WI38 (cell line): ENCODE results near the gene KIF11.

ENCODE experiments used
- H3K4me3 ChIP-seq: 2 replicates; pipeline ENCODE4 v1.5.1; 2011; ENCODE audit warnings: low read depth, mild to moderate bottlenecking, control low read depth, low read length
- TF ChIP-seq, protein P1 (sequence below): IDR thresholded peaks from 2 replicates; pipeline ENCODE4 v1.5.1; 2012; ENCODE audit warnings: low read depth, mild to moderate bottlenecking, control low read depth, low read length

Gene KIF11

DNA sequence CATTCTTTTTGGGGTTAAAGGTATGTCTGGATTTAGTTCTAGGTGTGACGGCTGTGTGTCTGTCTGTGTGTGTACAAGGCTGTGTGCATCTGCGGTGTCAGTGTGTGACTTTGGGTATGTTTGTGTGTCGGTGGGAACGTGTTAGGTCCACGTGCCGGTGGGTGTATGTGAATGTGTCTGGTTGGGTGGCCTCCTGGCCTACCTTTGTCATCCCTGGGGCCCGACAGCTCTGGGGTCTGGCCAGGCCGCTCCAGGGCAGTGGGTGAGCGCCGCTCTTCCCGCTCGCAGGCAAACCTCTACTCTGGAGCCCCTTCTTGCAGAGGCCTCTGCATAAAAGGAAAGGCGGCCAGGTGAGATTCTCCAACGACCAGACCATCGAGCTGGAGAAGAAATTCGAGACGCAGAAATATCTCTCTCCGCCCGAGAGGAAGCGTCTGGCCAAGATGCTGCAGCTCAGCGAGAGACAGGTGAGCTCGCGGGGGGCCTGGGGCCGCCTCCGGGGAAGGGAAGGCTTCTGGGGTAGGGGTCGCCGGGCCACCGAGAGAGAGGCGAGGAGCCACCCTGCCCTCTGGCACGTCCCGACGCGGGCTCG, 99.2 kb downstream of the KIF11 start:
- peak overlapping the region; percentile 88 for H3K4me3 ChIP-seq

DNA sequence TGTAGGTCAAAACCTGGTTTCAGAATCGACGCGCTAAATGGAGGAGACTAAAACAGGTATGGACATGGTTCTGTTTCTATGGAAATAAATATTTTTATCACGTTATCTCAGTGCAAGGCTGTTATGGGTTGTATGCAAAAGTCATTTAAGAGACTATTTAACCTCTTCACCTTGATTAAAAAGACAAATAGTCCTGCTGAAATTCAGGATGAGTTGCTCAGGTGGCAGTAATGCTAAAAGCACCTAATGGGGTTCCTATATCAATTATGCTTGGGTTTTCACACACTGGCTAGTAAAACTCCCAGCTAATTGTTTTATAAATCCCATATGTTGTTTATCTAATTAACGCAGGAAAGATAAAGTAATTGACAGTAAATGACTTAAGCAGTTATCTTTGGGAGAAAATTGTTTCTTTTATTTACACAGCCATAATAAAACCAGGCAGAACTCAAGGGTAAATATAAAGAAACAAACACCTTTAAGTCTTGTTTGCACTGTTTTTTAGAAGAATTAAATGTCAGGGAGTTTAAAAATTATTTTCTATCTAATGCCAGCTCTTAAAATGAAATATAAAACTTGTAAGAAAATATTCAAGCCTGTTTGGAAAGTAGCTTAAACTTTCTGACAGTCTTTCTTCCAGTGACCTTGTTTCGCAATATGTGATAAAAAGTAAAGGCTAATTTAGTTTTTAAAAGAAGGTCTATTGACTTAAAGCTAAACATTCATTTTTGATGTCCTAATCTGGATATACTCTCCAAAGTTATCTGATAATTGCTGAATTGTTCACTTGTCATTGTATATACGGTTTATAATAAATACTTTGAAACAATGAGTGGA, 100.0 kb downstream of the KIF11 start:
- peak overlapping the region; percentile 88 for H3K4me3 ChIP-seq
- TF ChIP-seq, protein P1, sequence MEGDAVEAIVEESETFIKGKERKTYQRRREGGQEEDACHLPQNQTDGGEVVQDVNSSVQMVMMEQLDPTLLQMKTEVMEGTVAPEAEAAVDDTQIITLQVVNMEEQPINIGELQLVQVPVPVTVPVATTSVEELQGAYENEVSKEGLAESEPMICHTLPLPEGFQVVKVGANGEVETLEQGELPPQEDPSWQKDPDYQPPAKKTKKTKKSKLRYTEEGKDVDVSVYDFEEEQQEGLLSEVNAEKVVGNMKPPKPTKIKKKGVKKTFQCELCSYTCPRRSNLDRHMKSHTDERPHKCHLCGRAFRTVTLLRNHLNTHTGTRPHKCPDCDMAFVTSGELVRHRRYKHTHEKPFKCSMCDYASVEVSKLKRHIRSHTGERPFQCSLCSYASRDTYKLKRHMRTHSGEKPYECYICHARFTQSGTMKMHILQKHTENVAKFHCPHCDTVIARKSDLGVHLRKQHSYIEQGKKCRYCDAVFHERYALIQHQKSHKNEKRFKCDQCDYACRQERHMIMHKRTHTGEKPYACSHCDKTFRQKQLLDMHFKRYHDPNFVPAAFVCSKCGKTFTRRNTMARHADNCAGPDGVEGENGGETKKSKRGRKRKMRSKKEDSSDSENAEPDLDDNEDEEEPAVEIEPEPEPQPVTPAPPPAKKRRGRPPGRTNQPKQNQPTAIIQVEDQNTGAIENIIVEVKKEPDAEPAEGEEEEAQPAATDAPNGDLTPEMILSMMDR: no peak

More for the DNA sequence above, 99.2 kb downstream of the KIF11 start:
- TF ChIP-seq, protein P1: no peak

DNA sequence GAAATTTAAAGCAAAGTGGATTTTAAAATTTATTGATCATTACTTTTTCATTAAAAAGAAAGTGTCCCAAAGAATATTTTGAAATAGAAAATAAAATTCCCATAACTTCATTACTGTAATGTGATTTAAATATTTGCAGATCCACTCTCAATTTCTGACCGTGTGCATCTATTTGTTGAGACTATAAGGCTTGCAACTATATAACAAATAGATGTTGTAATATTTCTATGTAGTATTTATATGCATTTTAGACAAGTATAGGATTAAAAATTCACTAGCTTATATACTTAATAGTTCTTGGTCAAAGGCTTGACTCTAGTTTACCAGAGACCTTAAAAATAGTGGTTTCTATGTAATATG, 100.6 kb downstream of the KIF11 start:
- H3K4me3 ChIP-seq: peak overlapping the region; percentile 19; the same call in 1 of the 2 replicates
- TF ChIP-seq, protein P1: no peak

DNA sequence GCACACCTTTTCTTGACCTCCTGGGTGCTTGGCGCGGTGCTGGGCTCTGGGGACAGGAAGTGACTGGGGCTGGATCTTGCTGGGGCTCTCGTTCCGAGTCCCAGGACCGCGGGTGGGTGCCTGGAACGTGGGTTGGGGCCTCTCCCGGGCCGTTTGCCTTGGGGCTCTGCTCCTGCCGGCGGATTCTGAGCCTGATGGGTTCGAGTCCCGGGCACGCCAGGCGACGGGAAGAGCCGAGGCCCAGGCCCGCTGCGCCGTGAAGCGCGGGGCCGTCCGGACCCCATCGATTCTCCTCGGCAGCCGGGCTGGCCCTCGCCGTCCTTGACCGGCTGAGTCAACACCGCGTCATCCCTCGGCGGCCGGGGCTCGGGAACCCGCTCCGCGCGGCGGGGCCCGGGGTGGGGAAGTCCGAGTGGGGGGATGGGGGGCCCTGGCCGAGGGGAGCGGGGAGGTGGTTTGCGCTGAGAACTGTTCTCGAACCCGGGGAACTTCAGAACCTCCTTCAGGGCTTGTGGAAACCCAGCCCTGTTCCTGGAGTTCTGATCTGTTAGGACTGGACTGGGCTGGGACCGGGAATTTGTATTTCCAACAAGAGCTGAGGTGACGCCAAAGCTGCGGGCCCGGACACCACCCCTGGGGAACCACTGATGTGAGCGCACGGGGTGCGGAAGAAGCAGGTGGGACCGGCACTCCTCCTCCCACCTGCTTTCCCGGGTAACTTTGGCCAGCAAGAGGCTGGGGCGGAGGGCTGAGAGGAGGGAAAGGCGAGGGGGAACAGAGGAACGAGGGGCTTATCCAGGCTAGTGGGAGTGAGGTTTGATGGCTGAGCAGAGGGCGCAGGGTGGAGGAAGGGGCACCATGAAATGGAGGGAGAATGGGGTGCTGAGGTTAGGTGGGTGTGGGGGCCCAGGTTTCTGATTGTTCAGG, 103.0 kb downstream of the KIF11 start:
- TF ChIP-seq, protein P1: no peak
- H3K4me3 ChIP-seq: peak overlapping the region; percentile 51

DNA sequence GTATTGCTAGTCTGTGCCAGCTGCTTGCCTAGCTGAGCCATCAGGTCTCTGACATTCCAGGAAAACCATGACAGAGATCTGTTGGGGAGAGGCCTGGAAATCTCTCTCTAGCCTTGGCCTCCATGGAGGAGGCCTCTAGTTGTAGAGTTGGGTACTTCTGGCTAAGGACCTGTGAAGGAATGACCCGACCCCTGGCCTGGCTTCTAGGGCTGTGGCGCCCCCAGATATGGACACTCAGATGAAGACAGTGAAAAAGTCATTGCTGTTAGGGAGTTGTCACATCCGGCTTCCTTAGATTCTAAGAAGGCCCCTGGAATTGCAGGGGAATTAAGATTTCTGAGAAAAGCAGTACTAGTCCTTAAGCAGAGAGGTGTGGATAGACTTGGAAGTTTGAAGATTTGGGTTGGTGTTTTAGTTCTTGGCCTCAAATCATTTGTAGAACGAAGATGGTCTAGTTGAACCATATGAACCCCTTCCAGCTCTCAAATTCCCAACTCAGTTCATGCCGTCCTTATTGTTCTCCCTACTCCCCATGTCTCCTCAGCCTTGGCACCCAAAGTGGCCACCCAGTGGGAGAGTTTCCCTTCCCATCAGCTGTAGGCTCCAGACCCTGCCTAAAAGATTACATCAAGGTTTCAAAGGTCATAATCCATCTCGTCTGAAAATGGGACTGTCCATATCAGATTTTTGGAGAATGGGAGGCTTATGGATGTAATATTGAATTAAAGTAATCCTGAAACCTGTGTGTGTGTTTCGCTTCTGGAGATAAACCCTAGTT, 103.9 kb downstream of the KIF11 start:
- peak overlapping the region; percentile 36; the same call in 1 of the 2 replicates for H3K4me3 ChIP-seq

More for the DNA sequence above, 103.9 kb downstream of the KIF11 start:
- TF ChIP-seq, protein P1: no peak
